H9 (cell line): ENCODE data around the gene PTCD2. TPM values are rescaled to one million over a fixed set of nuclear protein-coding genes. Genes with fewer than 3 reads are reported as not detected.

ENCODE experiments used
- DNase-seq: peaks from one replicate; pipeline ENCODE4 v3.0.0-alpha.2; 2017
- H2AFZ ChIP-seq: one replicate; pipeline ENCODE4 v1.6.1; 2013; ENCODE audit warnings: mild to moderate bottlenecking, low read length, control low read depth, moderate library complexity
- H2AK5ac ChIP-seq: 2 replicates; pipeline ENCODE4 v1.6.1; 2013; ENCODE audit warnings: low read length, control low read depth, mixed read lengths; ENCODE audit not compliant: insufficient read length
- H2BK120ac ChIP-seq: one replicate; pipeline ENCODE4 v1.6.1; 2013; ENCODE audit warnings: low read depth, mild to moderate bottlenecking, low read length, control low read depth, inconsistent platforms; ENCODE audit not compliant: poor library complexity, severe bottlenecking
- H2BK12ac ChIP-seq: 2 replicates; pipeline ENCODE4 v1.6.1; 2013; ENCODE audit warnings: low read length, control low read depth, mixed read lengths, low read depth; ENCODE audit not compliant: insufficient read length
- H2BK15ac ChIP-seq: 2 replicates; pipeline ENCODE4 v1.6.1; 2013; ENCODE audit warnings: low read depth, low read length, control low read depth
- H2BK20ac ChIP-seq: one replicate; pipeline ENCODE4 v1.6.1; 2013; ENCODE audit warnings: low read depth, mild to moderate bottlenecking, low read length, control low read depth, inconsistent platforms; ENCODE audit not compliant: poor library complexity, severe bottlenecking
- H2BK5ac ChIP-seq: 2 replicates; pipeline ENCODE4 v1.6.1; 2013; ENCODE audit warnings: low read length, control low read depth, mixed read lengths; ENCODE audit not compliant: insufficient read length
- H3K14ac ChIP-seq: 2 replicates; pipeline ENCODE4 v1.6.1; 2013; ENCODE audit warnings: low read length, control low read depth; ENCODE audit not compliant: insufficient read depth
- H3K18ac ChIP-seq: 2 replicates; pipeline ENCODE4 v1.6.1; 2013; ENCODE audit warnings: low read depth, mild to moderate bottlenecking, mixed read lengths, low read length, control low read depth; ENCODE audit not compliant: insufficient read length
- H3K23ac ChIP-seq: 2 replicates; pipeline ENCODE4 v1.6.1; 2013; ENCODE audit warnings: low read length, control low read depth, mixed read lengths, low read depth; ENCODE audit not compliant: insufficient read length
- H3K23me2 ChIP-seq: 2 replicates; pipeline ENCODE4 v1.6.1; 2013; ENCODE audit warnings: low read depth, mild to moderate bottlenecking, mixed read lengths, low read length, control low read depth; ENCODE audit not compliant: insufficient read length, poor library complexity, severe bottlenecking
- H3K27ac ChIP-seq: 2 replicates; pipeline ENCODE4 v1.5.1; 2013; ENCODE audit warnings: low read length, control low read depth, mixed read lengths, low read depth; ENCODE audit not compliant: insufficient read length
- H3K27me3 ChIP-seq: 2 replicates; pipeline ENCODE4 v1.6.1; 2013; ENCODE audit warnings: low read length, control low read depth, inconsistent platforms; ENCODE audit not compliant: insufficient read depth
- H3K4ac ChIP-seq: 2 replicates; pipeline ENCODE4 v1.6.1; 2013; ENCODE audit warnings: low read depth, mild to moderate bottlenecking, control low read depth, inconsistent platforms, low read length, moderate library complexity
- H3K4me1 ChIP-seq: 2 replicates; pipeline ENCODE4 v1.6.1; 2013; ENCODE audit warnings: low read length, control low read depth, inconsistent platforms; ENCODE audit not compliant: insufficient read depth
- H3K4me2 ChIP-seq: 2 replicates; pipeline ENCODE4 v1.6.1; 2013; ENCODE audit warnings: low read length, control low read depth, mixed read lengths; ENCODE audit not compliant: insufficient read length, insufficient read depth
- H3K56ac ChIP-seq: 2 replicates; pipeline ENCODE4 v1.6.1; 2013; ENCODE audit warnings: low read depth, mild to moderate bottlenecking, mixed read lengths, low read length, control low read depth; ENCODE audit not compliant: insufficient read length
- H3K79me1 ChIP-seq: 2 replicates; pipeline ENCODE4 v1.6.1; 2013; ENCODE audit warnings: low read depth, mild to moderate bottlenecking, moderate library complexity, low read length, control low read depth, inconsistent platforms; ENCODE audit not compliant: insufficient read depth, poor library complexity, severe bottlenecking
- H3K79me2 ChIP-seq: 2 replicates; pipeline ENCODE4 v1.6.1; 2013; ENCODE audit warnings: low read length, control low read depth, inconsistent platforms; ENCODE audit not compliant: insufficient read depth
- H3K9ac ChIP-seq: 2 replicates; pipeline ENCODE4 v1.6.1; 2013; ENCODE audit warnings: low read length, control low read depth, mixed read lengths; ENCODE audit not compliant: insufficient read length; ENCODE audit errors: extremely low read depth
- H3K9me3 ChIP-seq: one replicate; pipeline ENCODE4 v1.6.1; 2013; ENCODE audit warnings: low read depth, low read length, inconsistent platforms; ENCODE audit not compliant: control insufficient read depth
- H3T11ph ChIP-seq: one replicate; pipeline ENCODE4 v1.6.1; 2013; ENCODE audit warnings: mild to moderate bottlenecking, low read length, control low read depth, inconsistent platforms
- H4K20me1 ChIP-seq: one replicate; pipeline ENCODE4 v1.6.1; 2013; ENCODE audit not compliant: control insufficient read depth, insufficient read length, insufficient read depth
- H4K5ac ChIP-seq: 2 replicates; pipeline ENCODE4 v1.6.1; 2013; ENCODE audit warnings: low read depth, mild to moderate bottlenecking, mixed read lengths, low read length, control low read depth; ENCODE audit not compliant: insufficient read length
- H4K8ac ChIP-seq: replicated peaks from 2 replicates; pipeline ENCODE4 v1.6.1; 2013; ENCODE audit warnings: low read length, control low read depth, mixed read lengths, low read depth; ENCODE audit not compliant: insufficient read length
- H4K91ac ChIP-seq: 2 replicates; pipeline ENCODE4 v1.6.1; 2013; ENCODE audit warnings: low read depth, mild to moderate bottlenecking, moderate library complexity, mixed read lengths, low read length, control low read depth; ENCODE audit not compliant: insufficient read length
- H3K27ac Mint-ChIP-seq, 3 experiments: 2 replicates in 2 of 3; 3 replicates in 1 of 3; pipeline ENCODE4 v1.8.0; 2020 to 2021; ENCODE audit warnings: mixed read lengths in 3 of 3, mild to moderate bottlenecking in 1 of 3, moderate library complexity in 1 of 3
- H3K27me3 Mint-ChIP-seq: 2 replicates; pipeline ENCODE4 v1.8.0; 2021; ENCODE audit warnings: low read depth, mild to moderate bottlenecking, moderate library complexity, mixed read lengths
- H3K36me3 Mint-ChIP-seq, 3 experiments: 2 replicates in 2 of 3; 3 replicates in 1 of 3; pipeline ENCODE4 v1.8.0; 2020 to 2021; ENCODE audit warnings: low read depth in 3 of 3, mixed read lengths in 3 of 3; ENCODE audit not compliant: insufficient read depth in 1 of 3
- H3K4me1 Mint-ChIP-seq, 2 experiments: 2 replicates each; pipeline ENCODE4 v1.8.0; 2020; ENCODE audit warnings: mixed read lengths in 2 of 2
- H3K4me3 Mint-ChIP-seq, 2 experiments: 2 replicates in 1 of 2; 3 replicates in 1 of 2; pipeline ENCODE4 v1.8.0; 2020 to 2021; ENCODE audit warnings: mild to moderate bottlenecking in 2 of 2, mixed read lengths in 2 of 2, moderate library complexity in 1 of 2
- H3K9me3 Mint-ChIP-seq, 2 experiments: 2 replicates in 1 of 2; 3 replicates in 1 of 2; pipeline ENCODE4 v1.8.0; 2020; ENCODE audit warnings: mild to moderate bottlenecking in 2 of 2, mixed read lengths in 2 of 2, moderate library complexity in 1 of 2
- CTCF ChIP-seq: fragments of 200-600 bp; sonication (generic); conservative IDR thresholded peaks from 3 replicates; pipeline ENCODE4 v1.8.0; 2021; ENCODE audit warnings: antibody characterized with exemption, mild to moderate bottlenecking
- WGBS: extraction: QIAGEN DNeasy Blood & Tissue Kit; methylation state at CpG from one replicate; pipeline ENCODE4 v1.1.7; 2013; ENCODE audit warnings: missing lambda C conversion rate, low lambda C conversion rate, mixed read lengths; ENCODE audit not compliant: insufficient read length; ENCODE audit errors: extremely low coverage; 5-methylcytosine and 5-hydroxymethylcytosine counted together
- total RNA-seq: library from RNA; stranded (reverse); gene quantifications from 2 replicates; pipeline ENCODE4 v1.2.1, GENCODE V29; 2021

The PTCD2 gene
- total RNA-seq, 1 experiment from 2014 or later, result 12.7 TPM

- H3K79me2 ChIP-seq, result no peaks in the 10 kb centered on the region
- no peaks in the 10 kb centered on the region for H3K79me1 ChIP-seq
- no peaks in the 10 kb centered on the region for H3K23me2 ChIP-seq
- Mint-ChIP-seq H3K27me3 (no peaks in the 10 kb centered on the region), H3K9me3 (no peaks in the 10 kb centered on the region), H3K36me3 (peaks cover 10 to 31% (median 31%) of the 10 kb centered on the region in 3 experiments), H3K27ac (no peak overlapping the region; a peak in 1 of 7 replicates), H3K4me3 (no peak overlapping the region), H3K4me1 (no peaks in the 10 kb centered on the region)
- no peaks in the 10 kb centered on the region for H4K20me1 ChIP-seq
- no peak overlapping the region for H3K23ac ChIP-seq
- no peak overlapping the region for H3K18ac ChIP-seq
- H2AFZ ChIP-seq, result no peak overlapping the region
- H3K4me1 ChIP-seq, result no peaks in the 10 kb centered on the region
- no peak overlapping the region for H3K27ac ChIP-seq
- no peak overlapping the region for H2BK12ac ChIP-seq
- no peak overlapping the region for H3K4ac ChIP-seq
- no peak overlapping the region for H4K5ac ChIP-seq
- H3K56ac ChIP-seq, result no peak overlapping the region
- DNase-seq, result no peak
- H2BK20ac ChIP-seq, result no peak overlapping the region
- H2BK5ac ChIP-seq, result no peak overlapping the region
- no peak for TF ChIP-seq CTCF
- no peak overlapping the region for H3K14ac ChIP-seq
- no peak overlapping the region for H2BK15ac ChIP-seq
- H3K9me3 ChIP-seq, result no peaks in the 10 kb centered on the region
- H4K91ac ChIP-seq, result no peak overlapping the region
- no peak overlapping the region for H3T11ph ChIP-seq
- H3K4me2 ChIP-seq, result no peak overlapping the region
- no peaks in the 10 kb centered on the region for H3K27me3 ChIP-seq
- WGBS, result no CpG with 5 or more reads among the region's 5 CpGs
- H3K9ac ChIP-seq, result no peak overlapping the region
- H2BK120ac ChIP-seq, result no peak overlapping the region
- no peak overlapping the region for H2AK5ac ChIP-seq
- H4K8ac ChIP-seq, result no peak overlapping the region
Observed at GRCh38 chr5:72286798-72287197, 33.4 kb upstream of the PTCD2 start.
